Neuronal stem cell (in vitro differentiated cells): ENCODE results near the gene AUTS2.
A peak's percentile ranks its signal among the peaks of the same experiment; 100 is the strongest.
"Not testable (repeated sequence)": the region's sequence is repeated elsewhere in the genome, so short reads cannot be mapped to it uniquely, and the experiment has no call there.

Experiments
- DNase-seq: peaks from one replicate; pipeline ENCODE4 v3.0.0-alpha.2; 2013; ENCODE audit warnings: low spot score
- H2AFZ ChIP-seq: one replicate; pipeline ENCODE4 v1.6.1; 2013; ENCODE audit warnings: mild to moderate bottlenecking, low read length, inconsistent platforms
- H2AK5ac ChIP-seq: 2 replicates; pipeline ENCODE4 v1.6.1; 2013; ENCODE audit warnings: low read depth, mild to moderate bottlenecking, inconsistent platforms, low read length, moderate library complexity, mixed read lengths
- H2BK120ac ChIP-seq: 2 replicates; pipeline ENCODE4 v1.6.1; 2013; ENCODE audit warnings: low read depth, mild to moderate bottlenecking, inconsistent platforms, low read length, moderate library complexity, mixed read lengths
- H2BK12ac ChIP-seq: one replicate; pipeline ENCODE4 v1.6.1; 2013; ENCODE audit warnings: low read length, inconsistent platforms
- H2BK15ac ChIP-seq: 2 replicates; pipeline ENCODE4 v1.6.1; 2013; ENCODE audit warnings: mild to moderate bottlenecking, low read length, inconsistent platforms, mixed read lengths
- H2BK5ac ChIP-seq: one replicate; pipeline ENCODE4 v1.6.1; 2013; ENCODE audit warnings: inconsistent platforms, mild to moderate bottlenecking, low read length, moderate library complexity
- H3K14ac ChIP-seq: one replicate; pipeline ENCODE4 v1.6.1; 2013; ENCODE audit warnings: low read length, inconsistent platforms
- H3K18ac ChIP-seq: 2 replicates; pipeline ENCODE4 v1.6.1; 2013; ENCODE audit warnings: low read length, inconsistent platforms
- H3K23ac ChIP-seq: 2 replicates; pipeline ENCODE4 v1.6.1; 2013; ENCODE audit warnings: low read depth, mild to moderate bottlenecking, mixed read lengths, low read length, inconsistent platforms; ENCODE audit not compliant: poor library complexity
- H3K27ac ChIP-seq: replicated peaks from 3 replicates; pipeline ENCODE4 v1.5.1; 2013; ENCODE audit warnings: low read length, inconsistent platforms
- H3K27me3 ChIP-seq, 3 experiments: 2 replicates each; pipeline ENCODE4 v1.6.1; 2013; ENCODE audit warnings: low read length in 3 of 3, mild to moderate bottlenecking in 2 of 3, inconsistent platforms in 1 of 3, low read depth in 1 of 3, mixed read lengths in 1 of 3, moderate library complexity in 1 of 3; ENCODE audit not compliant: control insufficient read depth in 3 of 3, insufficient read depth in 3 of 3
- H3K36me3 ChIP-seq, 2 donors: replicated peaks in 1 of 2; 2 replicates each; pipeline ENCODE4 v1.6.1; 2013; ENCODE audit warnings: low read length in 2 of 2; ENCODE audit not compliant: control insufficient read depth in 2 of 2, insufficient read depth in 2 of 2
- H3K4ac ChIP-seq: 2 replicates; pipeline ENCODE4 v1.6.1; 2013; ENCODE audit warnings: inconsistent platforms, mild to moderate bottlenecking, low read length, moderate library complexity
- H3K4me1 ChIP-seq, 2 donors: 1 replicate in 1 of 2; 2 replicates in 1 of 2; pipeline ENCODE4 v1.6.1; 2013; ENCODE audit warnings: low read length in 2 of 2, low read depth in 1 of 2; ENCODE audit not compliant: control insufficient read depth in 2 of 2, insufficient read depth in 1 of 2
- H3K4me2 ChIP-seq: one replicate; pipeline ENCODE4 v1.6.1; 2013; ENCODE audit warnings: mild to moderate bottlenecking, low read length, inconsistent platforms; ENCODE audit not compliant: insufficient read depth, poor library complexity, severe bottlenecking
- H3K4me3 ChIP-seq, 2 donors: 2 replicates each; pipeline ENCODE4 v1.5.1; 2013; ENCODE audit warnings: low read length in 2 of 2, mild to moderate bottlenecking in 2 of 2, inconsistent platforms in 1 of 2, moderate library complexity in 1 of 2
- H3K79me1 ChIP-seq: one replicate; pipeline ENCODE4 v1.6.1; 2013; ENCODE audit warnings: low read depth, mild to moderate bottlenecking, inconsistent platforms, low read length, moderate library complexity
- H3K9ac ChIP-seq: one replicate; pipeline ENCODE4 v1.6.1; 2013; ENCODE audit warnings: mild to moderate bottlenecking, low read depth, low read length, inconsistent platforms; ENCODE audit not compliant: poor library complexity
- H3K9me3 ChIP-seq, 2 donors: replicated peaks in 1 of 2; 2 replicates each; pipeline versions ENCODE3 to v1.6.1; 2013; ENCODE audit warnings: low read length in 2 of 2, mild to moderate bottlenecking in 2 of 2, inconsistent platforms in 1 of 2, low read depth in 1 of 2, mixed read lengths in 1 of 2, moderate library complexity in 1 of 2; ENCODE audit not compliant: control insufficient read depth in 2 of 2, insufficient read depth in 1 of 2
- H4K8ac ChIP-seq: one replicate; pipeline ENCODE4 v1.6.1; 2013; ENCODE audit warnings: low read depth, mild to moderate bottlenecking, inconsistent platforms, low read length, moderate library complexity
- H4K91ac ChIP-seq: one replicate; pipeline ENCODE4 v1.6.1; 2013; ENCODE audit warnings: low read length, low read depth, mild to moderate bottlenecking, inconsistent platforms; ENCODE audit not compliant: poor library complexity
- WGBS, 2 donors: extraction: QIAGEN DNeasy Blood & Tissue Kit; methylation state at CpG; one replicate each; pipeline ENCODE4 v1.1.7; 2013; ENCODE audit warnings: missing lambda C conversion rate in 2 of 2, mixed read lengths in 1 of 2; ENCODE audit not compliant: insufficient read length in 2 of 2, insufficient replicate concordance in 1 of 2; ENCODE audit errors: extremely low coverage in 2 of 2; 5-methylcytosine and 5-hydroxymethylcytosine counted together

Gene AUTS2

GRCh38 chr7:70822490-70822889 lies 1224.2 kb downstream of the AUTS2 start:
- not testable (repeated sequence) for H4K8ac ChIP-seq, H3K36me3 ChIP-seq, H3K4me3 ChIP-seq, H3K18ac ChIP-seq, H3K4me2 ChIP-seq, H3K79me1 ChIP-seq, H4K91ac ChIP-seq, H3K4ac ChIP-seq, H2AFZ ChIP-seq, H2BK15ac ChIP-seq, H2AK5ac ChIP-seq, H3K14ac ChIP-seq, H2BK120ac ChIP-seq, H3K27ac ChIP-seq, H3K9me3 ChIP-seq, DNase-seq, H2BK5ac ChIP-seq, H3K23ac ChIP-seq, H3K9ac ChIP-seq, H3K27me3 ChIP-seq, H2BK12ac ChIP-seq, H3K4me1 ChIP-seq
- no CpG with 5 or more reads among the region's 6 CpGs for WGBS, 2 donors

- Histone ChIP-seq H3K4me1 (peaks cover 4 to 7% of the 10 kb centered on the region in 2 donors), H3K18ac (no peak overlapping the region), H3K79me1 (no peaks in the 10 kb centered on the region), H3K36me3 (no peaks in the 10 kb centered on the region), H2AFZ (peak overlapping the region; percentile 82), H4K8ac (no peak overlapping the region), H3K14ac (no peak overlapping the region), H3K9ac (no peak overlapping the region), H2BK12ac (no peak overlapping the region), H3K4ac (no peak overlapping the region), H2BK120ac (no peak overlapping the region), H3K9me3 (no peaks in the 10 kb centered on the region), H2BK5ac (no peak overlapping the region), H2AK5ac (no peak overlapping the region), H2BK15ac (no peak overlapping the region), H3K27ac (no peak overlapping the region), H3K4me3 (peak overlapping the region in 1 of 2 donors; percentile 35), H3K23ac (no peak overlapping the region), H3K27me3 (no peaks in the 10 kb centered on the region), H4K91ac (no peak overlapping the region), H3K4me2 (peak overlapping the region; percentile 26)
- no CpG with 5 or more reads among the region's 29 CpGs for whole genome bisulfite sequencing, 2 donors
- peak; percentile 79 for DNase-seq
Observed at GRCh38 chr7:70829221-70830059, 1231.2 kb downstream of the AUTS2 start.

GRCh38 chr7:70830060-70830395 lies 1231.8 kb downstream of the AUTS2 start:
- Histone ChIP-seq H3K79me1 (no peaks in the 10 kb centered on the region), H3K14ac (no peak overlapping the region), H2BK12ac (no peak overlapping the region), H3K9ac (no peak overlapping the region), H2AFZ (peak overlapping the region; percentile 82), H3K4me1 (peaks cover 4 to 7% of the 10 kb centered on the region in 2 donors), H3K4me2 (no peak overlapping the region), H2BK120ac (no peak overlapping the region), H4K8ac (no peak overlapping the region), H3K18ac (no peak overlapping the region), H2BK15ac (no peak overlapping the region), H2AK5ac (no peak overlapping the region), H3K23ac (no peak overlapping the region), H3K9me3 (peaks cover 0 to 4% of the 10 kb centered on the region in 2 donors), H3K27ac (no peak overlapping the region), H3K4me3 (no peak overlapping the region), H3K36me3 (no peaks in the 10 kb centered on the region), H3K4ac (no peak overlapping the region), H3K27me3 (no peaks in the 10 kb centered on the region), H4K91ac (no peak overlapping the region), H2BK5ac (no peak overlapping the region)
- WGBS, 2 donors = no CpG with 5 or more reads among the region's 7 CpGs
- no peak for DNase-seq

GRCh38 chr7:70830426-70830825 lies 1232.2 kb downstream of the AUTS2 start:
- H4K8ac ChIP-seq = no peak overlapping the region
- H2BK120ac ChIP-seq = no peak overlapping the region
- no peak overlapping the region for H3K27ac ChIP-seq
- H3K79me1 ChIP-seq = no peaks in the 10 kb centered on the region
- no peak overlapping the region for H2BK5ac ChIP-seq
- H2BK15ac ChIP-seq = no peak overlapping the region
- no peaks in the 10 kb centered on the region for H3K36me3 ChIP-seq
- H3K4me1 ChIP-seq = peaks cover 4 to 7% of the 10 kb centered on the region in 2 donors
- no peak overlapping the region for H3K14ac ChIP-seq
- no peak overlapping the region for H3K23ac ChIP-seq
- no peak overlapping the region for H3K18ac ChIP-seq
- no peak overlapping the region for H3K4ac ChIP-seq
- no peak overlapping the region for H3K4me2 ChIP-seq
- no peak overlapping the region for H4K91ac ChIP-seq
- no peak overlapping the region for H2BK12ac ChIP-seq
- no peak for DNase-seq
- peak overlapping the region; percentile 82 for H2AFZ ChIP-seq
- H3K27me3 ChIP-seq = no peaks in the 10 kb centered on the region
- H2AK5ac ChIP-seq = no peak overlapping the region
- H3K9ac ChIP-seq = no peak overlapping the region
- peaks cover 0 to 7% of the 10 kb centered on the region in 2 donors for H3K9me3 ChIP-seq
- no peak overlapping the region for H3K4me3 ChIP-seq
- no CpG with 5 or more reads among the region's 7 CpGs for WGBS, 2 donors
